ENCODE measurements around the gene HOXA3.

DNA sequence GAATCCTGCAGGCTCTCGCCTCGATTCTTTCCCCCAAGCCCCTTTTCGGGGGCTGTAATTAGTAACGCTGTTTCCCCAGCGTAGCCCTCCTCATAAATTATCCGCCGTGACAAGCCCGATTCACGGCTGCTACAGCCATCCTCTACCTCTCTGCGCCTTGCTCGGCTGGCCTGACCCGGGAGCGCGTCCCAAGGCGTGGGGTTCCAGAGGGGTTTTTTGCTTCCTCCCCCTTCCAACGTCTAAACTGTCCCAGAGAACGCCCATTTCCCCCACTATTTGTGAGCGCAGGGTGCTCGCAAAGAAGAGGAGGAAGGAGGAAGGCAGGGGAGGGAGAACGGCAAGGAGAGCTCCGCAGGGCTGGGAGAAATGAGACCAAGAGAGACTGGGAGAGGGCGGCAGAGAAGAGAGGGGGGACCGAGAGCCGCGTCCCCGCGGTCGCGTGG, 9.8 kb downstream of the HOXA3 start:
- TF ChIP-seq, protein P1, sequence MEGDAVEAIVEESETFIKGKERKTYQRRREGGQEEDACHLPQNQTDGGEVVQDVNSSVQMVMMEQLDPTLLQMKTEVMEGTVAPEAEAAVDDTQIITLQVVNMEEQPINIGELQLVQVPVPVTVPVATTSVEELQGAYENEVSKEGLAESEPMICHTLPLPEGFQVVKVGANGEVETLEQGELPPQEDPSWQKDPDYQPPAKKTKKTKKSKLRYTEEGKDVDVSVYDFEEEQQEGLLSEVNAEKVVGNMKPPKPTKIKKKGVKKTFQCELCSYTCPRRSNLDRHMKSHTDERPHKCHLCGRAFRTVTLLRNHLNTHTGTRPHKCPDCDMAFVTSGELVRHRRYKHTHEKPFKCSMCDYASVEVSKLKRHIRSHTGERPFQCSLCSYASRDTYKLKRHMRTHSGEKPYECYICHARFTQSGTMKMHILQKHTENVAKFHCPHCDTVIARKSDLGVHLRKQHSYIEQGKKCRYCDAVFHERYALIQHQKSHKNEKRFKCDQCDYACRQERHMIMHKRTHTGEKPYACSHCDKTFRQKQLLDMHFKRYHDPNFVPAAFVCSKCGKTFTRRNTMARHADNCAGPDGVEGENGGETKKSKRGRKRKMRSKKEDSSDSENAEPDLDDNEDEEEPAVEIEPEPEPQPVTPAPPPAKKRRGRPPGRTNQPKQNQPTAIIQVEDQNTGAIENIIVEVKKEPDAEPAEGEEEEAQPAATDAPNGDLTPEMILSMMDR (IDR thresholded peaks at IDR 0.05 in 8 of 11, conservative IDR thresholded peaks at IDR 0.05 in 3 of 11): no peak
- no peak for TF ChIP-seq POLR2A (IDR thresholded peaks at IDR 0.05)
- TF ChIP-seq POLR2AphosphoS5 (IDR thresholded peaks at IDR 0.05): no peak

All from spleen (tissue), 7 donors.